ENCODE results near the gene TGFB1I1.
"Not testable (repeated sequence)": the region's sequence is repeated elsewhere in the genome, so short reads cannot be mapped to it uniquely, and the experiment has no call there.

The TGFB1I1 gene

DNA sequence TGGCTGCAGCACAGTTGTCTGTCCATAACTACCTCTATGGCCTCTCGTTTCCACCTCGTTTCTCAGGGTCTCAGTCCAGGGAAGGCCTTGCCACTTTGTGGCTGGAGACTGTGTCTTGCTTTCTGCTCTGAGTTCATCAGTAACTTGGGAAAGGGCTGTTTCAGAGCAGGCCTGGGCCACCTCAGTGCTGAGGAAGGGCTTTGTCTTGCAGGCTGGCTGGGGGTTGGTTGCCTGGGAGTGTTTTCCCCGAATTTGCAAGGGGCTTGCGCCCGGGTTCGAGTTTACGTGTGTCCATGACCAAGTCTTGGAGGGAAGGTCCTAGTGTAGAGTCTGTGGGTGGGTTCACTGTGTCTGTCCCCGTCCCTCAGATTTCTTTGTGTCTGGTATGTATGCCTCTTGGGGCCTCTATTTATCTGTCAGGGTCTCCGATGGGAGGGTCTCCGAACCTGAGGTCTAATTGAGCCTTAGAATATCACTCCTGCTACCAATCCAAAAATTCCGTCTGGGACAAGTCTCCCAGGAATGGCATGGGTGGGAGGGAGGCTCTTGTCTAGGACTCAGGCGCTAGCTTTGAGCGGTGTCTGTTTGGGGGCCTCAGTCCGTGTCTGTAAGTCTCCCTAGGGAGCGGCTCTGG lies 594 bp upstream of the TGFB1I1 start:
- no peak for DNase-seq (ENCODE audit: low read depth, low spot score)

DNA sequence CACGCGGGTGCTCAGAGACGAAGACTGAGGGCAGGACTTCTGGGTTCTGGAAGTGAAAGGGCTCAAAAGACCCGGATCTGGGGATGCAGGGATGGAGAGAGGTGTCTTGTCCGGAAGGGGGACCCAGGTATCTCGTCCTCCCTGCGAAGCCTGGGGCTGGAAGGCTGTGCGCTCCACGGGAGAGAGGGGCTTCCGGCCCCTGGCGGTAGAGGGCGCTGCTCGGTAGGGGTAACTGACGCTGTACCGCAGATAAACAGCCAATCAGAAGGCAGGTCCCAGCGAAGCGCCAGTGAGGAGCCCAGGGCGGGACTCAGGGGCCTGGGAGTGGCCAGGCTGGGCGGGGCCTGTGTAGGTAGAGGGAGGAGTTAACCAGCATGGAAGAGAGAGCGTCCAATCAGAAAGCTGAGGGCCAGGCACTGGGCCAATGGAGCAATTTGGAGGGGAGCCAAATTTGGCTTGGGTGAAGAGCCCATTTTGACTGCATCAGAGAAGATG lies 804 bp downstream of the TGFB1I1 start:
- peak; percentile 96 for DNase-seq (ENCODE audit: low read depth, low spot score)

DNA sequence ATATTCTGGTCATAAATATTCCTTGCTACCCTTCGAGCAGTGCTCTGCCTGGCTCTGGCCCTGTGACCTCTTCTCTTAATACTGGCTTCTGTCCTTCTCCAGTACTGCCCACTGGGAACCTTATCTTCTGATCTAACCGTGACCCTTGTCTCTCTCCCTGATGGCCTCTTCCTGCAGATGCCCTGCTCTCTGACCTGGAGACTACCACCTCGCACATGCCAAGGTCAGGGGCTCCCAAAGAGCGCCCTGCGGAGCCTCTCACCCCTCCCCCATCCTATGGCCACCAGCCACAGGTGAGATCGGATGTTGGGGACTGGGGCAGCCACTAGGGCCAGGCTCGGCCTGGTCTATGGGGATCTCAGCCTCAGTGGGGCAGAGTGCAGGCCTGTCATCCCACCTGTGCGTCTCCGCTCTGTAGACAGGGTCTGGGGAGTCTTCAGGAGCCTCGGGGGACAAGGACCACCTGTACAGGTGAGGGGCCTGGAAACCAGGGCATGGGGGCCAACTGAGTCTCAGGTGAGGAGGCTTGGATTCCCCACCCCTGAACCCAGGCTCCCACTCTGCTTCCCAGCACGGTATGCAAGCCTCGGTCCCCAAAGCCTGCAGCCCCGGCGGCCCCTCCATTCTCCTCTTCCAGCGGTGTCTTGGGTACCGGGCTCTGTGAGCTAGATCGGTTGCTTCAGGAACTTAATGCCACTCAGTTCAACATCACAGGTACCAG lies 1.5 kb downstream of the TGFB1I1 start:
- no peak for DNase-seq (ENCODE audit: low read depth, low spot score)

GRCh38 chr16:31474173-31474714 lies 2.3 kb downstream of the TGFB1I1 start:
- peak; percentile 79 for DNase-seq (ENCODE audit: low read depth, low spot score)

DNA sequence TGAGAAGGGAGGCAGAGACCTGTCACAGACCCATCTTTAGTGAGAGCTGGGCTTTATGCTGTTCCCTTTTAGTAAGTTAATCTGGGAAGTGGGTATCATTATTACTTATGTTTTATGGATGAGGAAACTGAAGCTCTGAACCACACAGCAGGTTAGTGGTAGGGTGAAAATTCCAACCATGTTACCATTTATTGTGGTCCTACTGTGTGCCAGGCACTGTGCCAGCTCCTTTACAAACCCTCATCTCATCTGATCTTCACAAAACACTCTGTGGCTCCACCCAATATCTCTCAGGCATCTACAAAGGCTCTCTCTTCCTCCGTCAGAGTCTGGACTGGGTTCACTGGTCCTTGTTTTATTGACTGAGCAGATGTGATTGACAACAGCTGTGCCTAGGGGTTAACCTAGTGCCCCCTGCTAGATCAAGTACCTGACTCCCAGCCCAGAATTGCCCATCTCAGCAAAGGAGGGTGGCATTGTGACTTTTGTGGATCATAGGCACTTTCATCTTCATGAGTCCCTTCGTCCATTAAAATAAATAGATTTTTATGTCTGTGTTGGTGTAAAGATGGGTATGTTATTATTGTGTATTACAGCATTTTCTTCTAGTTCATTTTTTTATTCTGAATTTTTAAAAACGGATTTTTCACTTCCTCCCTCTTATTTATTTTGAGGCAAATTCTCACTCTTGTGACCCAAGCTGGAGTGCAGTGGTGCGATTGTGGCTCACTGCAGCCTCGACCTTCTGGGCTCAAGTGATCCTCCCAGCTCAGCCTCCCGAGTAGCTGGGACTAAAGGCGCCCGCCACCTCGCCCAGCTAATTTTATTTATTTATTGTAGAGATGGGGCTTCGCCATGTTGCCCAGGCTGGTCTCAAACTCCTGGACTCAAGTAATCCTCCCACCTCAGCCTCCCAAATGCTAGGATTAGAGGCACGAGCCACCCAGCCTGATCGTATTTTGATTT lies 3.1 kb downstream of the TGFB1I1 start:
- DNase-seq (ENCODE audit: low read depth, low spot score), result no peak

- DNase-seq (ENCODE audit: low read depth, low spot score), result no peak
These were observed 4.0 kb downstream of the TGFB1I1 start for GRCh38 chr16:31475946-31476302.

- no peak for DNase-seq (ENCODE audit: low read depth, low spot score)
These were observed 4.6 kb downstream of the TGFB1I1 start for GRCh38 chr16:31476303-31477219.

GRCh38 chr16:31477220-31478216 lies 5.6 kb downstream of the TGFB1I1 start:
- no peak for DNase-seq (ENCODE audit: low read depth, low spot score)

DNA sequence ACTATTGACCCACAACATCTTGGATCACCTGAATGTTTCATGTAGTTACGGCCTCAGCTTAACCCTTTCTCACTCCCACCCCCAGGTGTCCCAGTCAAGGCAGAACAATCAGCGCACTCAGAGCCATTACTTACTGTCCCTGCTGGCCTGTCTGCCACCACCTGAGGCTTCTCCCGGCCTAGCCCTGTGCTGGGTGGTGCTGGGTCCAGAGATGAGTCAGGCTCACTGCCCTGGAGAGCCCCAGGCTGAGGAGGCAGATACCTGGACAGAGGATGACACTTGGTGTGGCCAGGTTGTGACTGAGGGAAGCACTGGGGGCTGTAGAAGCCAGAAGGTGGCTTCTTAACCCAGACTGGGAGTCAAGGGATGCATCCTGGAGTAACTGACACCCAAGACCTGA lies 7.0 kb downstream of the TGFB1I1 start:
- DNase-seq (ENCODE audit: low read depth, low spot score), result no peak

DNA sequence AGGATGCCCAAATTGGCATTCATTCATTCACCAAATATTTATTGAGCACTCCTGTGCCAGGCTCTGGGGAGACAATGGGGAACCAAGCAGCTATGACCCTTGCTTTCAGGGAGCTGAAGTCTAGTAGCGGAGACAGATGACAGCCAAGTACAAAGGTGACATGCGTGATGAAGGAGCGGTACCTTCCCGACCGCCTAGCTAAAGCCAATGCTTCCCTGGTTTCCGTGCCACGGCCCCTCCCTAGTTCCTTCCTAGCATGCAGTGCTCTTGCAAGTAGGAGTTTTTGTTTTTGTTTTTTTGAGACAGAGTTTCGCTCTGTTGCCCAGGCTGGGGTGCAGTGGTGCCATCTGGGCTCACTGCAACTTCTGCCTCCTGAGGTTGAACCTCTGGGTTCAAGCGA lies 7.8 kb downstream of the TGFB1I1 start:
- no peak for DNase-seq (ENCODE audit: low read depth, low spot score)

DNA sequence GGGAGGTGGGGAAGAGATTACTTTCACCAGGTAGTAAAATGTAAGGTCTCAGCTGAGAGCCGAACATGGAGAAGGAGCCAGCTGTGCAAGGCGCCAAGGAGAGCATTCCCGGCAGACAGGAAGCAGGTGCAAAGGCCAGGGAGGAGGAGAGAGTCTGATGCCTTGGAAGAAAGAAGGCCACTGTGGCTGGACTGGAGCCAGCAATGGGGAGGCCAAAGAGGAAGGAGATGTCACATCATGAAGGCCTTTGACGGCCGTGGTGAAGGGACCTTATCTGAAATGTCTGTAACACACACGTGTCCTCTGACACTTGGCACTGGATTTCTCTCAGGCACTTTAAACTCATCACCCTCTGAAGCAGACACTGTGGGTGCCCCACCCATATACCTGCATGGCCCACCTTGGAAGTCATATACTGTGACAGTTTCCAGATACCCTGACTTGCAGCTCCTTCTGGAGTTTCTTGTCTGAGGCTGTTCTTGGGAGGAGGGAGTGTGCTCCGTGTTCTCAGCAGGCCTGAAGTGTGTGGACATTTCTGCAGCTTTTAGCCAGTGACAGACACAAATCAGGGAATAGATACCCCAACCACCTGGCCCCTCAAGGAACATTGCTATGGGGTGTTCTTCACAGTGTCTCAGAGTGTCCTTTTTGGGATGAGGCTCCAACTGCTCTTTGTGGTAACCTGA lies 9.0 kb downstream of the TGFB1I1 start:
- no peak for DNase-seq (ENCODE audit: low read depth, low spot score)

- no peak for DNase-seq (ENCODE audit: low read depth, low spot score)
These were observed 11.1 kb downstream of the TGFB1I1 start, which contains the start of gene SLC5A2 for GRCh38 chr16:31483081-31483480. Gene SLC5A2, plus strand, starts transcription at chr16:31483123. Its CDS starts 14 bp downstream, at chr16:31483137.

DNA sequence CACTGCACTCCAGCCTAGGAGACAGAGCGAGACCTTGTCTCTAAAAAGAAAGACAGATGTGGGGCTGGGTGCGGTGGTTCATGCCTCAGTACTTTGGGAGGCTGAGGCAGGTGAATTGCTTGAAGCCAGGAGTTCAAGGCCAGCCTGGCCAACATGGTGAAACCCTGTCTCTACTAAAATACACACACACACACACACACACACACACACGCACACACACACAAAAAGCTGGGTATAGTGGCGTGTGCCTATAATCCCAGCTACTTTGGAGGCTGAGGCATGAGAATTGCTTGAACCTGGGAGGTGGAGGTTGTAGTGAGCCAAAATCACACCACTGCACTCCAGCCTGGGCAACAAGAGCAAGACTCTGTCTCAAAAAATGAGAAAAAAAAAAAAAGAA lies 12.1 kb downstream of the TGFB1I1 start:
- DNase-seq (ENCODE audit: low read depth, low spot score), result not testable (repeated sequence)

- DNase-seq (ENCODE audit: low read depth, low spot score), result peak; percentile 44
These were observed 12.7 kb downstream of the TGFB1I1 start for GRCh38 chr16:31484491-31485171.

DNA sequence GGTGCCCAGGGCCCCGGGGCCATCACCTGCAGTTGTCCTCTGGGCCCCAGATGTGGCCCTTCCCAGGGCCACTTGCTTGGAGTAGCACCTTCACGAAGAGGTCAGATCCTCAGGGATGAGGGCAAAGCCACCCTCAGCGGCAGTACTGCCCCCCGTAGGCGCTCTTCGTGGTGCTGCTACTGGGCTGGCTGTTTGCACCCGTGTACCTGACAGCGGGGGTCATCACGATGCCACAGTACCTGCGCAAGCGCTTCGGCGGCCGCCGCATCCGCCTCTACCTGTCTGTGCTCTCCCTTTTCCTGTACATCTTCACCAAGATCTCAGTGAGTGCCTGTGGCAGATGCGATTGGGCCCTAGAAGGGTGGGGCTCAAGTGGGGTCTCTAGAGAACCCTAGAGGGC lies 13.6 kb downstream of the TGFB1I1 start:
- no peak for DNase-seq (ENCODE audit: low read depth, low spot score)

GRCh38 chr16:31486045-31486444 lies 14.1 kb downstream of the TGFB1I1 start:
- DNase-seq (ENCODE audit: low read depth, low spot score), result no peak

DNA sequence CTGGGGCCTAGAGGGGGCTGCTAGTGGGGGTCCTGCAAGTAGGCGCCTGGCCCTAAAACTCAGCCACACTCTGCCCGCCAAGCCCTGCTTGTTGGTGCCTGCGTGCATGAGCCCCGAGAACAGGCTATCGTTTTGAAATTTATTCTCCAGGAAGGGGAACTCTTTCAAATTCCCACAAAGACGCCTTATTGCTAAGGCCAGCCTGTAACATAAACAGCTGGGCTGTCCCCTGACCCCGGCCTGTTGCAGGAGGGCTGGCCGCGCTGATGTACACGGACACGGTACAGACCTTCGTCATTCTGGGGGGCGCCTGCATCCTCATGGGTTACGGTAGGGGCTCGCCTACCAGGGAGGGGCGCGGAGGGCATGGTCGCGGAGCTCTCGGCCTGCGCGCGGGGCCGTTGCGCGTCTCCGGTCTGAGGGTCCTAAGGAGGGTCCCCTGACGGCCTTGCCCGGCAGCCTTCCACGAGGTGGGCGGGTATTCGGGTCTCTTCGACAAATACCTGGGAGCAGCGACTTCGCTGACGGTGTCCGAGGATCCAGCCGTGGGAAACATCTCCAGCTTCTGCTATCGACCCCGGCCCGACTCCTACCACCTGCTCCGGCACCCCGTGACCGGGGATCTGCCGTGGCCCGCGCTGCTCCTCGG lies 15.2 kb downstream of the TGFB1I1 start:
- DNase-seq (ENCODE audit: low read depth, low spot score), result no peak

Measured in astrocyte of the hippocampus (primary cell).